Motor neuron (in vitro differentiated cells): ENCODE results near the gene LCNL1. TPM values are rescaled to one million over a fixed set of nuclear protein-coding genes. Genes with fewer than 3 reads are reported as not detected.

Source experiments
- ATAC-seq, 8 experiments: fragments of 200-7000 bp; cut with Tn5 transposase; replicated peaks in 6 of 8; 2 replicates each; pipeline ENCODE4 v1.8.0; 2021; ENCODE audit warnings: mild to moderate bottlenecking in 8 of 8, moderate library complexity in 8 of 8
- H3K27ac ChIP-seq, 2 donors: fragments of 250-450 bp; sonication (Bioruptor Pico); 2 replicates each; pipeline ENCODE4 v1.9.0; 2021; ENCODE audit warnings: antibody characterized with exemption in 2 of 2, mild to moderate bottlenecking in 2 of 2, moderate library complexity in 1 of 2
- H3K4me1 ChIP-seq, 2 donors: fragments of 250-450 bp; sonication (Bioruptor Pico); replicated peaks in 1 of 2; 2 replicates each; pipeline ENCODE4 v1.6.1; 2021; ENCODE audit warnings: antibody characterized with exemption in 2 of 2, mild to moderate bottlenecking in 2 of 2, moderate library complexity in 1 of 2
- H3K4me3 ChIP-seq, 5 donors: fragments of 250-450 bp; sonication (Bioruptor Pico); 2 replicates each; pipeline ENCODE4 v1.9.0; 2021; ENCODE audit warnings: antibody characterized with exemption in 5 of 5, mild to moderate bottlenecking in 5 of 5, moderate library complexity in 4 of 5
- WGBS, 10 experiments: fragments of 450-650 bp; shearing (Covaris generic); methylation state at CpG; one replicate each; pipeline ENCODE4 v1.0.0; 2022; 5-methylcytosine and 5-hydroxymethylcytosine counted together
- in situ Hi-C, 9 experiments: fragments of 400-800 bp; cut with MboI; loops; one replicate each; pipeline ENCODE4 v1.15.0; 2021; ENCODE audit warnings: low sequenced_read_pairs in 9 of 9, low pct_unique_long_range_greater_than_20kb in 2 of 9; ENCODE audit not compliant: unreplicated experiment in 9 of 9
- total RNA-seq, 8 experiments: library from RNA; unstranded; fragments of 300-600 nt; gene quantifications; 2 replicates each; pipeline versions ENCODE4 v1.2.3 to v1.2.4, GENCODE V29; 2022

LCNL1 gene
- total RNA-seq, 8 experiments from 2014 or later = 0.11 to 1.3 (median 0.73) TPM

DNA sequence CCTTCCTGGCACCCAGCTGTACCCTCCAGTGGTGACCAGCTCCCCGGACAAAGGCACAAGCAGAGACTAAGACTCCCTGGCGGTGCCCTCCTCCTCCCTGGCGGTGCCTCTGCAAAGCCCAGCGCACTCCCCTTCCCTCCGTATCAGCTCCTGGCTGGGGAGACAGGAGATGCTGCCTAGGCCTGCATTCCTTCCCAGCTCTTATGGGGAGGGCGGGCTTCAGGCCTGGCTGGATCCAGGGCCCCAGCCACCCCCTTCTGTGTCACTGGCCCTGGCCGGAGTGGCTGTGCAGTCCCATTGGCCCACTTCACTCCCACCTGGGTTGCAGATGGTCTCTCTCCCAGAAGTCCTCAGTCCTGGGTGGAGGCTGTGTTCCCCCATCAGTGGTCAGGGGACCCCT is 24.3 kb upstream of the LCNL1 start:
- in situ Hi-C loops = no loop called here
- no peak overlapping the region for H3K27ac ChIP-seq

DNA sequence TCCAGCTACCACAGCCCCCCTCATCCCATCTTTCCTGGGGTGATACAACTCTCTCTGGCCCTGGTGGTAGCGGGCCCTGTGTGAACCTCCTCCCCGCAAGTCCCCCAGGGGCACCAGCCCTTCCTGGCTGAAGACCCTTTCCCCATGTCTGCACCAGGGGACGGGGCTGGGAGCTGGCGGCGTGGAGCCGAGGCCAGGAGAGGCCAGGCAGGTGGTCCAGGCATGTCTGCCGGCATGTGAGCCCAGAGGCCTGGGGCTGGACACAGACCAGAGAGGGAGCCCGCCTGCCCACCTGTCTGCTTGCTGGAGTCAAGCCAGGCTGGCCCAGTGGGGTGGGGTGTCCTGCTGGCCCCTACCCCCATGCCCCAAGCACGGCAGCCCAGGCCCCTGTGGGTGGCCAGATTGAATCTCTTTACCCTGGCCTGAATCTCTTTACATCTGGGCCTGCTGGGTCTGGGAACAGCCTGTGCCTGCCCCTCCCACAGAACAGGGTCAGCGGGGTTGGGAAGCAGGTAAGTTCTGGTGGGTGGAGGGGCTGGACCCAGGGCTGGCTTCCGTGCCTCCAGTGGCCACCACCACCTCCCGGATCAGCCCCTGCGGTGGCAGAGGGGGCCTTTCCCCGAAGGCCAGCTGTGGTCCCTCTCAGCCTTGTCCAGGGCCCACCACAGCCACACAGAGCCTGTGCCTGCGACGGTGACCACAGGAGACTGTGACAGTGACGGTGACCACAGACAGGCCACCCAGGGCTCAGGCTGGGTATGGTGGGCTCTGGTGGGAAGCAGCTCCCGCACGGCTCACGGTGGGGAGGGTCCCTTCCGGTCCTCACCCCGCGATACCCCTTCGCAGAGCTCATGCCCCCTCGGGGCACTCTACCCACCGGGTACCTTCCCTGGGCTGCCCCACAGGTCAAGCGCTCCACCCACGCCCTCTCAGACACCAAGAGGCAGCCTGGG is 23.6 kb upstream of the LCNL1 start:
- no peak for ATAC-seq
- 20 to 81% methylated on average over 1 to 6 of the region's 28 CpGs; no CpG with 5 or more reads in 8 of the 10 experiments for whole genome bisulfite sequencing, 10 experiments
- in situ Hi-C loops = no loop called here

More for the DNA sequence above, 24.3 kb upstream of the LCNL1 start:
- no peak for ATAC-seq
- Histone ChIP-seq H3K4me1 (peaks cover 0 to 8% of the 10 kb centered on the region in 2 donors), H3K4me3 (no peak overlapping the region)
- WGBS, 10 experiments = 37 to 100% (median 86%) methylated on average over 1 to 4 of the region's 7 CpGs; no CpG with 5 or more reads in 4 of the 10 experiments

DNA sequence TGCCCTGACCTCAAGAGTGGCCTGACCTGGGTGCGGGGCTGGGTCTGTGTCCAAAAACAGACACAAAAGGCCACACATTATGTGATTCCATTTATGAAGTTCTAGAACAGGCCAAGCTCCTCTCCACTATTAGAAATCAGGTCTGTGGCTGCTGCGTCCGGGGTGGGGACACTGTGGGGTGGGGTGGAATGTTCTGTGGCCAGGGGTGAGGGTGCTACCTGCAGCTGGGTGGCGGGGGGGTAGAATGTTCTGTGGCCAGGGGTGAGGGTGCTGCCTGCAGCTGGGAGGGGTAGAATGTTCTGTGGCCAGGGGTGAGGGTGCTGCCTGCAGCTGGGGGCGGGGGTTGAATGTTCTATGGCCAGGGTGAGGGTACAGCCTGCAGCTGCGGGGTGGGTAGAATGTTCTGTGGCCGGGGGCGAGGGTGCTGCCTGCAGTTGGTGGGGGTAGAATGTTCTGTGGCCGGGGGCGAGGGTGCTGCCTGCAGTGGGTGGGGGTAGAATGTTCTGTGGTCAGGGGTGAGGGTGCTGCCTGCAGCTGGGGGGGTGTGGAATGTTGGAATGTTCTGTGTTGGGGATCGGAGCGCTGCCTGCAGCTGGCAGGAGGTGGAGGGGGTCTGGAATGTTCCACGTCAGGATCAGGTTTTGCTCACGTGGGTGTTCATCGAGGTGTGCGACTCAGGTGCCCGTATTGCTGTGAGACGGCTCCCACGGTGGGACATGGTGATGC is 22.4 kb upstream of the LCNL1 start:
- in situ Hi-C loops = no loop called here
- no peak overlapping the region for H3K4me3 ChIP-seq
- ATAC-seq = no peak

More for the DNA sequence above, 23.6 kb upstream of the LCNL1 start:
- Histone ChIP-seq H3K4me3 (no peak overlapping the region), H3K4me1 (peaks cover 0 to 8% of the 10 kb centered on the region in 2 donors), H3K27ac (no peak overlapping the region)

DNA sequence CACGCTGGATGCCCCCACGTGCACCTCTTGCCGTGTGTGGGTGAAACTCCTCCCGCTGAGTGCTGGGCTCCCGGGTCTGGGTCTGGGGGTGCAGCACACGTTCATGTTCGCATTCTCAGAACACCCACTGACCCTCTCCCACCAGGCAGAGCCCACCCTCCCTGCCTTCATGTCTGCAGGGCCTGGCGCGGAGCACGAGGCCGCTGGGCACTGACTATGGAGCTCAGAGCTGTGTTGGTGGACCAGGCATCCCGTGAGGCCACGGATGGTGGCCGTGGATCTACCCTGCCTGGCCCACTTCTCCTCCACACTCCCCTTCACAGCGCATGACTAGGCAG is 21.9 kb upstream of the LCNL1 start:
- H3K27ac ChIP-seq = peak overlapping the region in 1 of 2 donors; percentile 29
- in situ Hi-C loops = no loop called here
- 89 to 100% methylated on average over 1 to 5 of the region's 15 CpGs; no CpG with 5 or more reads in 8 of the 10 experiments for WGBS, 10 experiments

More for the DNA sequence above, 22.4 kb upstream of the LCNL1 start:
- Histone ChIP-seq H3K4me1 (peaks cover 0 to 8% of the 10 kb centered on the region in 2 donors), H3K27ac (no peak overlapping the region)
- WGBS, 10 experiments = 100% methylated on average over 1 of the region's 19 CpGs; no CpG with 5 or more reads in 9 of the 10 experiments

DNA sequence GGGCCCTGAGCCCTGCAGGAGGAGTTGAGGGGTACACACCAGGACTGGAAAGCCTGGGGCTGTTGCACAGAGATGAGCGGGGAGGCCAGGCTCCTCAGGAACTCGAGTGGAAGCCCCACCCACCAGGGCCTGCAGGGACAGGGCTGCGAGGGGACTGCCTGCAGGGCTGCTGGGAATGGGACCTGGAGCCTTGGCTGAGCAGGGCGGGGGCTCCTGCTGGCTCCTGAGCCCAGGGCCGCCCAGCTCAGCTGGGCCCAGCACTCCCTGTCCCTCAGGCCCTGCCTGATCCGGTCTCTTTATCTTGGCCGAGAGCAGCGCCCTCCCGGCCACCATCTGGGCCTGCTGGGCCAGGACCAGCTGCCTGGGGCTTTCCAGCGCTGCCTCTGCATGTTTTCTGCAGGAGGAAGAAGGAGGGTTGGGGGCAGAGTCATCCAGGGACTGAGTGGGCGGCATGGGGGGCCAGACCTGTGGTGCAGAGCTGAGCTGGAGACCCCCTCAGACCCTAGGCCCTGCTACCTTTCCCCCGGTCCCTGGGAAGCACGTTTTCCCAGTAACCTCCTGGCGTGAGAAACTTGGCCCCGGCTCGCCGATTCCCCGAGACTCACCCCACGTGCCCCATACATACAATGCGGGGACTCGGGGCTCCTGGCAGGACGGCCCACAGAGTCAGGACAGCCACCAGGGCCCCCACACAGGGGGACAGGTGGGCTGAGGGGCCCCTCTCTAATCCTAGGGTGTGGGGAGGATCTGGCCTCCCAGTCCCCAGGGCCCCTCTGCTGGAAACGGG is 21.3 kb upstream of the LCNL1 start:
- Histone ChIP-seq H3K27ac (peak overlapping the region in 1 of 2 donors; percentile 29), H3K4me3 (no peak overlapping the region), H3K4me1 (peaks cover 8 to 17% of the 10 kb centered on the region in 2 donors)
- ATAC-seq = peak; percentile 26 to 91 (median 75)
- WGBS, 10 experiments = 40 to 100% (median 51%) methylated on average over 1 to 8 of the region's 23 CpGs; no CpG with 5 or more reads in 5 of the 10 experiments
- in situ Hi-C loops = no loop called here

More for the DNA sequence above, 21.9 kb upstream of the LCNL1 start:
- peaks cover 3 to 12% of the 10 kb centered on the region in 2 donors for H3K4me1 ChIP-seq
- ATAC-seq = no peak
- H3K4me3 ChIP-seq = no peak overlapping the region

DNA sequence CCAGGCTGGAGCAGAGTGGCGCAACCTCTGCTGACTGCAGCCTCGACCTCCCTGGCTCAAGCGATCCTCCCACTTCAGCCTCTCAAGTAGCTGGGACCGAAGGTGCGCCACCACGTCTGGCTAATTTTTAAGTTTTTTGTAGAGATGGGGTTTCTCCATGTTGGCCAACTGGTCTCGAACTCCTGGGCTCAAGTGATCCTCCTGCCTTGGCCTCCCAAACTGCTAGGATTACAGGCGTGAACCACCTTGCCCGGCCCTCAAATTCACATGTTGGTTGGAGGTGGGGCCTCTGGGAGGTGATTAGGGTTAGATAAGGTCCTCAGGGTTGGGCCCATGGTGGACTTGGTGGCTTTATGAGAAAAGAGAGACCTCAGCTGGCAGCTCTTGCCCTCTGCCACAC is 20.6 kb upstream of the LCNL1 start:
- Histone ChIP-seq H3K27ac (no peak overlapping the region), H3K4me1 (peaks cover 10 to 18% of the 10 kb centered on the region in 2 donors), H3K4me3 (no peak overlapping the region)
- ATAC-seq = no peak
- 90 to 100% (median 91%) methylated on average over 2 to 4 of the region's 9 CpGs; no CpG with 5 or more reads in 7 of the 10 experiments for WGBS, 10 experiments
- in situ Hi-C loops = no loop called here

DNA sequence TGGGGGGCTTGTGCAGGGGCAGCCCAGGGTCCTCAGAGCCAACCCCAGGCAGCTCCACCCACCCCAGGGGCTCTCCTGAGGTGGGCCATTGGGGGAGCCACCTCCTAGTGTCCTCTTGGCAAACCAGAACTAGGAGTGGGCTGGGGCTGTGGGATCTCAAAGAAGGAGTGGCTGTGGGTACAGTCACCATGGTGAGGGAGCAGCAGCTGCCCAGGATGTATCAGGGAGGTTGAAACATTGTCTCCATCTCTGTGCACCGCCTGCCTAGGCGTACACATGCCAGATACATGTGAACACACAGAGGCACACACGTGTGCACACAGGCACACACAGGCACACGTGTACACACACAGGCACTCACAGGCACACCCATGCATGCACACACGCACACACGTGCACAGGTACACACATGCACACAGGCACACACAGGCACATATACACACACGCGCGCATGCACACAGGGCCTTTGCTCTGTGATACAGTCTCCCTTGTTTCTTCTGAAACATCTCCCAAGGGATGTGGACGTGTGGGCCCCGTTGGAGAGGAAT is 20.0 kb upstream of the LCNL1 start:
- in situ Hi-C loops = no loop called here
- Histone ChIP-seq H3K4me3 (no peak overlapping the region), H3K27ac (no peak overlapping the region), H3K4me1 (peaks cover 10 to 18% of the 10 kb centered on the region in 2 donors)
- WGBS, 10 experiments = 63 to 90% methylated on average over 2 to 4 of the region's 11 CpGs; no CpG with 5 or more reads in 8 of the 10 experiments
- peak in 1 of 8 experiments; percentile 43 for ATAC-seq

DNA sequence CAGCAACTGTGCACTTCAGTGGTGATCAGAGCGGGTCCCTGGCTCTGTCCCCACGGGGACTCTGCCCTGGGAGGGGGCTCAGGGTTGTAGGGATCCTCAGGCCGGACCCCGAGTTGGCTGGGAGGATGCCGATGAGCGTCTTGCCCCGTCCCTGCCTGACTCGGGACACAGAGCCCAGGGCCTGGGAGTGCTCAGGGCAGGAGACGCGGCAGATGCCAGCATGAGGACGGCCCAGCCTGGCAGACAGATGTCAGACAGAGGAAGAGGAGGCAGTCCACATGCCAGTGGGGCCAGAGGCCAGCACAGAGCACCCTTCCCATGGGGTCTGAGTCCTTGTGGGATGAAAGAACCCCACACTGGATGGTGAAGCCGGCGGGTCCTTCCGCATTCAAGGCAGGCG is 19.5 kb upstream of the LCNL1 start:
- in situ Hi-C loops = no loop called here
- Histone ChIP-seq H3K27ac (no peak overlapping the region), H3K4me3 (no peak overlapping the region), H3K4me1 (peaks cover 16 to 23% of the 10 kb centered on the region in 2 donors)
- no peak for ATAC-seq
- 64 to 90% (median 83%) methylated on average over 2 to 8 of the region's 15 CpGs; no CpG with 5 or more reads in 4 of the 10 experiments for whole genome bisulfite sequencing, 10 experiments

DNA sequence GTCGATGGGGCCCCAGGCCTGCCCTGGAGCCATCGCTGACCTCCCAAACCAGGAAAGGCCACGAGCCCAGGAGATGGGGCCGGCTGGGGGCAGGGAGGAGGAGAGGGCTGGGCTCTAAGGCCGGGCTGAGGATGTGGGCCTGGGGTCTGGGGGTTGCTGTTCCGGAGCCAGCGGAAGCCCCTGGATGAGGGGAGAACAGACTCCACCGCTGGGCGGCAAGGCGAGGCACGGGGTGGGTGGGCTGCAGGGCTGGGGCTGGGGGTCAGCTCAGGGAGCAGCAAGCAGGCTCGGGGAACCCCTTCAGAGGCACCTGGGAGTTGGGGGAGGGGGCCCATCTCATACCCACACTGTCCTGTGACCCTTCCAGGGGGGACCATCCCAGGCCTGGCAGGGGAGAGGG is 19.0 kb upstream of the LCNL1 start:
- H3K4me1 ChIP-seq = peaks cover 18 to 27% of the 10 kb centered on the region in 2 donors
- H3K4me3 ChIP-seq = no peak overlapping the region
- WGBS, 10 experiments = 86% methylated on average over 1 of the region's 12 CpGs; no CpG with 5 or more reads in 9 of the 10 experiments
- no peak overlapping the region for H3K27ac ChIP-seq
- in situ Hi-C loops = no loop called here
- no peak for ATAC-seq

DNA sequence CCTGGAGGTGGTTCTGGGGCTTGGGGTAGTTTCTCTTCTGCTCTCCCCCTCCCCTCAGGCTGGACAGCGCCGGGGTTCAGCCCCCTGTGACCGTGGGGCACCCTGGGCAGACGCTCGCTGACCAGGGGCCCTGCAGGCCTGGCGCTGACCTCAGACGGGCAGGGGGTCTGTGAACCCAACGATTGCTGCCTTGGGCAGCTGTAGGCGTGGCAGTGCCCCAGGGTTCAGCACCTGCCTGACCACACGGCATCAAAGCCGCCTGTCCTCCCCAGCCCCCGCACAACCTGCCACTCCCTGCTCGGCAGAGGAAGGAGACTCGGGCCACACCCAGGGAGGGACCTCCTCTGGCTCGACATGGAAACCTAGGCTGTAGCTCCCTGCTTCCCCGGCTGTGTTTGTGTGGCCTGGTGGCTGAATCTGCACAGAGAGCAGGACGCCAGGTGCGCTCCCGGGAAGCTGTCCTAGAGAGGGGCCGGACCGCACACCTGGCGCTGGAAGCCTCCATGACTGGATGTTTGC is 18.6 kb upstream of the LCNL1 start:
- Histone ChIP-seq H3K4me1 (peaks cover 20 to 28% of the 10 kb centered on the region in 2 donors), H3K27ac (no peak overlapping the region), H3K4me3 (no peak overlapping the region)
- WGBS, 10 experiments = 0 to 100% (median 60%) methylated on average over 1 to 13 of the region's 22 CpGs; no CpG with 5 or more reads in 6 of the 10 experiments
- in situ Hi-C loops = no loop called here
- ATAC-seq = peak in 3 of 8 experiments; percentile 6 to 60 (median 31)

DNA sequence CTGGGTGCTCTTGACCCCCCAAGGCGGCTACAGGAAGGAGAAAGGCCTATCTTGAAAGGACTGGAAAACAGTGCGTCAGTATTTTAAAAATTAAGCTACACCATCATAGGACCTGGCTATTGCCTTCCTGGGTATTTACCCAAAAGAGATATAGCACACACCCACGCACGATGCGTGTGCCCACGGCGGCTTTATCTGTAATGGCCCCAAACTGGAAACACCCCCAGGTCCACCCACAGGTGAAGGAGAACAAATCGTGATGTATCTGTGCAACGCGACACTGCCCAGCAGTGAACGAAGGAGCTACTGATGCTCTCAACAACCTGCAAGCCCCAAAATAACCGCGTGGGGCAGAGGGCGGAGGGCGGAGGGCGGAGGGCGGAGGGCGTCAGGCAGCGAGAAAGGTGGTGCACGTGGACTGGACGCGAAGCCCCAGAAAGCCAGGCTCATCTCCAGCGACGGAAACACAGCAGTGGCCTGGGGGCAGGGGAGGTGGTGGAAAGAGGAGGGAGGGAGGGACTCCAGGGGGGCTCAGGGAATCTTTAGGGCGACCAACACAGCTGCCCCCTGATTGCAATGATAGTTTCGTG is 17.9 kb upstream of the LCNL1 start:
- in situ Hi-C loops = no loop called here
- WGBS, 10 experiments = 43 to 100% (median 81%) methylated on average over 1 to 8 of the region's 26 CpGs; no CpG with 5 or more reads in 3 of the 10 experiments
- H3K27ac ChIP-seq = no peak overlapping the region
- ATAC-seq = no peak
- H3K4me1 ChIP-seq = peaks cover 20 to 29% of the 10 kb centered on the region in 2 donors
- no peak overlapping the region for H3K4me3 ChIP-seq
